Muscle of leg (tissue), 11 donors: ENCODE results near the gene ESAM. TPM values are rescaled to one million over a fixed set of nuclear protein-coding genes. Genes with fewer than 3 reads are reported as not detected.

Experiments
- DNase-seq: peaks from one replicate; pipeline ENCODE4 v3.0.0; 2013
- H3K27ac ChIP-seq: one replicate; pipeline ENCODE4 v1.5.1; 2013; ENCODE audit warnings: mild to moderate bottlenecking, low read length, control low read depth
- H3K27me3 ChIP-seq: one replicate; pipeline ENCODE4 v1.6.1; 2013; ENCODE audit warnings: low read length; ENCODE audit not compliant: control insufficient read depth, insufficient read depth
- H3K36me3 ChIP-seq: one replicate; pipeline ENCODE4 v1.6.1; 2013; ENCODE audit warnings: low read length; ENCODE audit not compliant: control insufficient read depth, insufficient read depth
- H3K4me1 ChIP-seq: one replicate; pipeline ENCODE4 v1.6.1; 2013; ENCODE audit warnings: low read length; ENCODE audit not compliant: control insufficient read depth, insufficient read depth
- H3K4me3 ChIP-seq: one replicate; pipeline ENCODE4 v1.5.1; 2013; ENCODE audit warnings: low read length, control low read depth
- H3K9me3 ChIP-seq: replicated peaks from 2 replicates; pipeline ENCODE4 v1.6.1; 2013; ENCODE audit warnings: low read depth, low read length; ENCODE audit not compliant: control insufficient read depth
- WGBS: methylation state at CpG from one replicate; pipeline ENCODE4 v1.1.5; 2013; ENCODE audit warnings: missing lambda C conversion rate; ENCODE audit not compliant: insufficient coverage; 5-methylcytosine and 5-hydroxymethylcytosine counted together
- polyA plus RNA-seq, 8 donors: library from polyadenylated mRNA; unstranded; fragments of 120-200 nt; gene quantifications; one replicate each; pipeline versions ENCODE4 v1.2.1 to v1.2.3, GENCODE V29; 2013; ENCODE audit warnings: inconsistent platforms in 1 of 8, low replicate concordance in 1 of 8; ENCODE audit not compliant: insufficient read length in 8 of 8, insufficient read depth in 1 of 8
- total RNA-seq: library from RNA; stranded (reverse); fragments of 120-200 nt; gene quantifications from one replicate; pipeline ENCODE4 v1.2.4, GENCODE V29; 2013

ESAM gene
- total and polyA plus RNA-seq, 9 donors = 18.0 to 70.3 (median 58.4) TPM

DNA sequence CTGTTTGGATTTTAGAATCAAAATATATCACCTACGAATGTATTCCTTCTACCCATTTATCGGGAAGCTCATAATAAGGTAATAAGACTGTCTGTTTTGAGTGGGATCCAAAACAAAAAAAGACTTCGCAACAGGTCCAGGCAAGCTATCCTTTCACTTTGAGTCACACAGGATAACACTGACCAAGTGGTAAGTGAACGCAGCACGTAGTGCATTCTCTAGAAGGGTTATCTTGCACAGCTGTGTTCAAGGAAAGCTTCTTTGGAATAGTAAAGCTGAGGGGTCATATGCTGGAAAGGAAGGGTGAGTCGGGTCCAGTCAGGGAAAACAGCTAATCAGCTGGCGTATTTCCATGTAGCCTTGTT is 44.7 kb downstream of the ESAM start:
- DNase-seq = no peak
- H3K36me3 ChIP-seq = no peaks in the 10 kb centered on the region
- H3K9me3 ChIP-seq = no peaks in the 10 kb centered on the region
- peaks cover 14% of the 10 kb centered on the region for H3K4me1 ChIP-seq
- no peak overlapping the region for H3K4me3 ChIP-seq
- 15% methylated on average over 3 of the region's 7 CpGs for WGBS
- no peak overlapping the region for H3K27ac ChIP-seq
- peaks cover 61% of the 10 kb centered on the region for H3K27me3 ChIP-seq

DNA sequence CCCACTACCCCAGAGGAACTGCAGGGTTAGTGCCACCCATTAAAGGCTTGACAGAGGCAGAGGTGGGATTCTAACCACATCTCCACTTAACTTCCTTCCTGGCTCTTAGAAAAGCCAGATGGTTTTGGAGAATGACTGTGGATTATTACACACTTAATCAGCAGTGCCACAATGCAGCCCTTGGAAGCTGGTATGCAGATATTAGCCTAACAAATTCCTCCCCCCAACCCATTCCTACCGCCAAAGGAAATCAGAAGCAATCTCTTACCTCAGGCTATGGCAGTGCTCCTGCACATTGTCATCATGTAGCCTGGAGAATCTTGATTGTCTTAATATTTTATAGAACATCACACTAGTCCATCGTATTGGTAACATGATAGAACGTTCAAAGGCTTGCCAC is 45.5 kb downstream of the ESAM start:
- no peaks in the 10 kb centered on the region for H3K36me3 ChIP-seq
- H3K27me3 ChIP-seq = peaks cover 55% of the 10 kb centered on the region
- no CpG with 5 or more reads among the region's 3 CpGs for WGBS
- H3K9me3 ChIP-seq = no peaks in the 10 kb centered on the region
- H3K4me3 ChIP-seq = no peak overlapping the region
- H3K27ac ChIP-seq = no peak overlapping the region
- DNase-seq = no peak
- H3K4me1 ChIP-seq = peaks cover 14% of the 10 kb centered on the region

DNA sequence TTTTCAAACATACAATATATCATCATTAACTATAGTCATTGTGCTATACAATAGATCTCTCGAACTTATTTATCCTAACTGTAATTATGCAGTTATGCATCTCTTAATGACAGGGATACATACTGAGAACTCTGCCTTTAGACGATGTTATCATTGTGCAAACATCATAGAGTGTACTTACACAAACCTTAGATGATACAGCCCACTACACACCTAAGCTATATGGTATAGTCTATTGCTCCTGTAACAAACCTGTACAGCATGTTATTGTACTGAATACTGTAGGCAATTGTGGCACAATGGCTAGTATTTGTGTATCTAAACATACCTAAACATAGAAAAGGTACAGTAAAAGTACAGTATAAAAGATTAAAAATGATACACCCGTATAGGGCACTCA is 49.7 kb downstream of the ESAM start:
- H3K27ac ChIP-seq = no peak overlapping the region
- H3K4me3 ChIP-seq = no peak overlapping the region
- peaks cover under 1% of the 10 kb centered on the region for H3K4me1 ChIP-seq
- peaks cover 15% of the 10 kb centered on the region for H3K27me3 ChIP-seq
- H3K36me3 ChIP-seq = no peaks in the 10 kb centered on the region
- DNase-seq = no peak
- WGBS = no CpG with 5 or more reads among the region's 3 CpGs
- H3K9me3 ChIP-seq = peaks cover 2% of the 10 kb centered on the region

DNA sequence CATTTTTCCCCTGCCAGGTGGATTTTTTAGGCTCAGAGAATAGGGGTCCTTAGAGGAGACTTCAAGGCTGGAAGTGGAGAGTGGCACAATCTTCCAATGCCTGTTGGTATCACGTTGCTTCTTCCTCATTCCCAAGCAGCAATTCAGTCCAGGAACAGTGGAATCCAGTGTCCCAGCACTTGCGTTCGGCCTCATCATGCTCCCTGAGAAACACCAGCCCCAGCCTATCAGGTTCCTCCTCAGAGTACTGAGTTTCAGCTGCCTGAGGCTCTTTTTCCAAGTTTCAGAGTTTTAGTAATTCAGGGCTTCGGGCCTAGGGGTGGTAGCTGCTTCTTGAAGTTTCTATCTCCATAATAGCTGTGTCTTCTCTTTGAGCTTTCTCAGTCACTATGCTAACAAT is 54.3 kb downstream of the ESAM start:
- 86% methylated on average over 3 of the region's 4 CpGs for WGBS
- no peaks in the 10 kb centered on the region for H3K27me3 ChIP-seq
- no peak overlapping the region for H3K27ac ChIP-seq
- peaks cover 2% of the 10 kb centered on the region for H3K9me3 ChIP-seq
- no peaks in the 10 kb centered on the region for H3K4me1 ChIP-seq
- H3K36me3 ChIP-seq = no peaks in the 10 kb centered on the region
- no peak overlapping the region for H3K4me3 ChIP-seq
- no peak for DNase-seq

Other genes with a start within 250 kb of the ESAM start
- not detected for gene OR8B12, start 218.6 kb downstream of the ESAM start, total RNA-seq
- gene OR8B12, start 218.6 kb downstream of the ESAM start, polyA plus RNA-seq = under 1 TPM in 1 of 8 donors, not detected in 7; 0.09 TPM
- gene OR8A1, start 192.3 kb downstream of the ESAM start, total RNA-seq = 0.22 TPM
- gene OR8A1, start 192.3 kb downstream of the ESAM start, polyA plus RNA-seq = under 1 TPM; 0.09 to 0.71 (median 0.26) TPM
- 0.04 TPM for gene PANX3, start 150.9 kb downstream of the ESAM start, total RNA-seq
- gene PANX3, start 150.9 kb downstream of the ESAM start, polyA plus RNA-seq = under 1 TPM in 1 of 8 donors, not detected in 7; 0.08 TPM
- 15.8 TPM for gene TBRG1, start 139.4 kb downstream of the ESAM start, total RNA-seq
- gene TBRG1, start 139.4 kb downstream of the ESAM start, polyA plus RNA-seq = 10 to 100 TPM; 19.1 to 23.4 (median 21.2) TPM
- gene SIAE, start 88.6 kb downstream of the ESAM start, total RNA-seq = 4.9 TPM
- gene SIAE, start 88.6 kb downstream of the ESAM start, polyA plus RNA-seq = 1 to 10 TPM; 5.5 to 10.0 (median 6.3) TPM
- 3.5 TPM for gene SPA17, start 88.4 kb downstream of the ESAM start, total RNA-seq
- gene SPA17, start 88.4 kb downstream of the ESAM start, polyA plus RNA-seq = 1 to 10 TPM; 4.3 to 6.6 (median 4.4) TPM
- gene NRGN, start 22.3 kb downstream of the ESAM start, total RNA-seq = 0.66 TPM
- gene NRGN, start 22.3 kb downstream of the ESAM start, polyA plus RNA-seq = 1 to 10 TPM; 4.9 to 9.0 (median 6.3) TPM
- 0.49 TPM for gene VSIG2, start 10.0 kb downstream of the ESAM start, total RNA-seq
- gene VSIG2, start 10.0 kb downstream of the ESAM start, polyA plus RNA-seq = 1 to 10 TPM in 7 of 8 donors, under 1 TPM in 1; 1.00 to 2.3 (median 1.5) TPM
- 13.4 TPM for gene MSANTD2, start 38.1 kb upstream of the ESAM start, total RNA-seq
- gene MSANTD2, start 38.1 kb upstream of the ESAM start, polyA plus RNA-seq = 10 to 100 TPM; 11.5 to 18.7 (median 15.1) TPM
- 18.5 TPM for gene ROBO3, start 103.1 kb upstream of the ESAM start, total RNA-seq
- gene ROBO3, start 103.1 kb upstream of the ESAM start, polyA plus RNA-seq = 10 to 100 TPM; 15.9 to 33.6 (median 26.0) TPM
- 17.8 TPM for gene ROBO4, start 135.6 kb upstream of the ESAM start, total RNA-seq
- gene ROBO4, start 135.6 kb upstream of the ESAM start, polyA plus RNA-seq = 10 to 100 TPM; 23.8 to 40.7 (median 31.9) TPM
- not detected for gene HEPN1, start 157.0 kb upstream of the ESAM start, total RNA-seq
- gene HEPN1, start 157.0 kb upstream of the ESAM start, polyA plus RNA-seq = under 1 TPM in 4 of 8 donors, not detected in 4; 0.10 to 0.15 (median 0.12) TPM
- gene HEPACAM, start 173.8 kb upstream of the ESAM start, total RNA-seq = under 0.01 TPM
- under 1 TPM in 7 of 8 donors, not detected in 1; 0.10 to 0.49 (median 0.19) TPM for gene HEPACAM, start 173.8 kb upstream of the ESAM start, polyA plus RNA-seq
- gene CCDC15, start 191.9 kb upstream of the ESAM start, total RNA-seq = 4.0 TPM
- 1 to 10 TPM; 2.3 to 3.6 (median 3.0) TPM for gene CCDC15, start 191.9 kb upstream of the ESAM start, polyA plus RNA-seq